Nephron progenitor cell (in vitro differentiated cells): ENCODE results near the gene NCMAP.
"Not testable (repeated sequence)": the region's sequence is repeated elsewhere in the genome, so short reads cannot be mapped to it uniquely, and the experiment has no call there.

ENCODE experiments used
- DNase-seq: peaks from one replicate; pipeline ENCODE4 v3.0.0; 2021
- H3K27ac Mint-ChIP-seq: 2 replicates; pipeline ENCODE4 v1.8.0; 2021; ENCODE audit warnings: mild to moderate bottlenecking, moderate library complexity, mixed read lengths
- H3K27me3 Mint-ChIP-seq: 2 replicates; pipeline ENCODE4 v1.8.0; 2021; ENCODE audit warnings: mild to moderate bottlenecking, low read depth, mixed read lengths; ENCODE audit not compliant: poor library complexity
- H3K36me3 Mint-ChIP-seq: 2 replicates; pipeline ENCODE4 v1.8.0; 2021; ENCODE audit warnings: low read depth, mixed read lengths
- H3K4me1 Mint-ChIP-seq: 2 replicates; pipeline ENCODE4 v1.8.0; 2021; ENCODE audit warnings: mixed read lengths
- H3K4me3 Mint-ChIP-seq: 2 replicates; pipeline ENCODE4 v1.8.0; 2021; ENCODE audit warnings: mild to moderate bottlenecking, moderate library complexity, mixed read lengths
- H3K9me3 Mint-ChIP-seq: 2 replicates; pipeline ENCODE4 v1.8.0; 2021; ENCODE audit warnings: mild to moderate bottlenecking, moderate library complexity, mixed read lengths
- TF ChIP-seq, protein P1 (sequence below): fragments of 200-600 bp; sonication (generic); IDR thresholded peaks from 2 replicates; pipeline ENCODE4 v1.5.0; 2021; ENCODE audit warnings: antibody characterized with exemption

NCMAP gene

DNA sequence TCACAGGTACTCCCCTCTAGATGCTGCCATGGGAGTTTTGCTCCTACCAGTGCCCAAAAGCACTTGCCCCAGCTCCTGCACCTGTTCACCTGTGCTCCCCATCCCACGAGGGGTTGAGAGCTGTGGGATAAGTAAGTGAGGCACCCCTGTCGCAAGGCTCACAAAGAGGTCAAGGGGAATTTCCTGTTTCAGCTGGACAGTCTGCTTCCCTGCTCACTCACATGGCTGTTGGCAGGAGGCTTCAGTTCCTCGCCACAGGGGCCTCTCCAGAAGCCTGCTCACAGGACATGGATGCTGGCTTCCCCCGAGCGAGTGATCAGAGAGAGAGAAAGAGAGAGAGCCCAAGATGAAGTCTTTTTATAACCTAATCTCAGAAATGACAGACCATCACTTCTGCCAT lies 8.7 kb upstream of the NCMAP start:
- DNase-seq = no peak
- H3K27ac Mint-ChIP-seq = no peak overlapping the region

DNA sequence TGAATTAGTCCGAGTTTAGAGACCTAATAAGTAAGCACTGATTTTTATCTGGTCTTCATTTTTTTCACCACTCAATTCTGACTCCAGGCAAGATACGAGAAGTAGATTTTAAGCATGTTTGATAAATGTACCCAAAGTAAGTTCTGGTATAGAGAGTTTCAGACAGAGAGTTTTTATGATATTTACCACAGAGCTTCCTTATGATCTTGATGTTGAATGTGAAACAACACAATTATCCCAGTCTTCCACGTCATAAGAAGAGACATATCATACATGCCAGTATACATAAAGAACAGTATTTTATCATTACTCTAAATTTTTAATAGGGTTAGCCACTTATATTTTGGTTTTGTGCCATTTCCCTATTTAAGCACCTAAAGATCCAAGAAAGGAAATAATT lies 7.8 kb upstream of the NCMAP start:
- H3K4me1 Mint-ChIP-seq = peaks cover 31% of the 10 kb centered on the region
- DNase-seq = no peak
- no peak overlapping the region for H3K4me3 Mint-ChIP-seq
- TF ChIP-seq, protein P1, sequence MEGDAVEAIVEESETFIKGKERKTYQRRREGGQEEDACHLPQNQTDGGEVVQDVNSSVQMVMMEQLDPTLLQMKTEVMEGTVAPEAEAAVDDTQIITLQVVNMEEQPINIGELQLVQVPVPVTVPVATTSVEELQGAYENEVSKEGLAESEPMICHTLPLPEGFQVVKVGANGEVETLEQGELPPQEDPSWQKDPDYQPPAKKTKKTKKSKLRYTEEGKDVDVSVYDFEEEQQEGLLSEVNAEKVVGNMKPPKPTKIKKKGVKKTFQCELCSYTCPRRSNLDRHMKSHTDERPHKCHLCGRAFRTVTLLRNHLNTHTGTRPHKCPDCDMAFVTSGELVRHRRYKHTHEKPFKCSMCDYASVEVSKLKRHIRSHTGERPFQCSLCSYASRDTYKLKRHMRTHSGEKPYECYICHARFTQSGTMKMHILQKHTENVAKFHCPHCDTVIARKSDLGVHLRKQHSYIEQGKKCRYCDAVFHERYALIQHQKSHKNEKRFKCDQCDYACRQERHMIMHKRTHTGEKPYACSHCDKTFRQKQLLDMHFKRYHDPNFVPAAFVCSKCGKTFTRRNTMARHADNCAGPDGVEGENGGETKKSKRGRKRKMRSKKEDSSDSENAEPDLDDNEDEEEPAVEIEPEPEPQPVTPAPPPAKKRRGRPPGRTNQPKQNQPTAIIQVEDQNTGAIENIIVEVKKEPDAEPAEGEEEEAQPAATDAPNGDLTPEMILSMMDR = no peak
- H3K27ac Mint-ChIP-seq = no peak overlapping the region
- no peaks in the 10 kb centered on the region for H3K36me3 Mint-ChIP-seq
- H3K27me3 Mint-ChIP-seq = peaks cover 12% of the 10 kb centered on the region
- no peaks in the 10 kb centered on the region for H3K9me3 Mint-ChIP-seq

More for the DNA sequence above, 8.7 kb upstream of the NCMAP start:
- H3K4me3 Mint-ChIP-seq = no peak overlapping the region
- TF ChIP-seq, protein P1 = no peak
- H3K9me3 Mint-ChIP-seq = no peaks in the 10 kb centered on the region
- peaks cover 27% of the 10 kb centered on the region for H3K4me1 Mint-ChIP-seq
- H3K27me3 Mint-ChIP-seq = peaks cover 12% of the 10 kb centered on the region
- H3K36me3 Mint-ChIP-seq = no peaks in the 10 kb centered on the region

DNA sequence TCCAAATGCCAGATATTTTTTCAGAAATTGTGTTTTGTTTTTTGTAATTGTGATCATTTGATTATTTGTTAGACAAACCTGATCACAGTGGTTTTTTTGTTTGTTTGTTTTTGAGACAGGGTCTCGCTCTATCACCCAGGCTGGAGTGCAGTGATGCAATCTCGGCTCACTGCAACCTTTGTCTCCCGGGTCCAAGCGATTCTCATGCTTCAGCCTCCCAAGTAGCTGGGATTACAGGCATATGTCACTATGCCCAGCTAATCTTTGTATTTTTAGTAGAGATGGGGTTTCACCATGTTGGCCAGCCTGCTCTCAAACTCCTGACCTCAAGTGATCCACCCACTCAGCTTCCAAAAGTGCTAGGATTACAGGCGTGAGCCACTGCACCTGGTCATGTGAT lies 6.7 kb upstream of the NCMAP start:
- H3K4me1 Mint-ChIP-seq = peaks cover 31% of the 10 kb centered on the region
- H3K27me3 Mint-ChIP-seq = peaks cover 16% of the 10 kb centered on the region
- H3K4me3 Mint-ChIP-seq, DNase-seq, H3K36me3 Mint-ChIP-seq, H3K27ac Mint-ChIP-seq, H3K9me3 Mint-ChIP-seq: not testable (repeated sequence)

DNA sequence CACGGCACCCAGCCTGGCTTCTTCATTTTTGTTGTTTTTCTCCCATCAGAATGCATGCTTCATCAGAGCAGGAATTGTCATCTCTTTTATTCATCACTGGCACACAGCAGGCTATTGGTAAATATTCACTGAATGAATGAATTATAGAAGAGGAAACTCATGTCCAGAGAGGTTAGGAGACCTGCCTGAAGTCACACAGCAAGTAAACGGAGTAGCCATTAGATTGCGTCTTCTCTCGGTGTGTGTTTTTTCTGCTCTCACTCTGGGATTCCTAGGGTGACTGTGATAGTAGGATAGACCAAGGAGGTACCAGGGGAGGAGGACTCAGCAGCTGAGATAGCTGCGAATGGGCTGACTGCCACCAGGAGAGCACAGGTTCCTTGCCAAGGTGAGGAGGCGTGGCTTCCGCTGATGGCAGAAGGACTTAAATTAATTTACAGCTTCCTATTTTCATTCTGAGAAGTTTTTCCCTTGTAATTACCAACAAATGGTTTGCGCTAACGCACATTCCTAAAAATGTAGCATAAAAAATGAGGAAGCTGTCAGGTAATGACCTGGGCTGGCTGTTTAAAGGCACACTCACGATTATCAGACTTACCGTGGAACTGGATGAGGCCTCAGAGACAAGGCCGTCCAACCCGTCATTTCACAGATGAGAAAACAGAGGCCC lies 4.5 kb upstream of the NCMAP start:
- H3K36me3 Mint-ChIP-seq = no peaks in the 10 kb centered on the region
- no peak for DNase-seq

DNA sequence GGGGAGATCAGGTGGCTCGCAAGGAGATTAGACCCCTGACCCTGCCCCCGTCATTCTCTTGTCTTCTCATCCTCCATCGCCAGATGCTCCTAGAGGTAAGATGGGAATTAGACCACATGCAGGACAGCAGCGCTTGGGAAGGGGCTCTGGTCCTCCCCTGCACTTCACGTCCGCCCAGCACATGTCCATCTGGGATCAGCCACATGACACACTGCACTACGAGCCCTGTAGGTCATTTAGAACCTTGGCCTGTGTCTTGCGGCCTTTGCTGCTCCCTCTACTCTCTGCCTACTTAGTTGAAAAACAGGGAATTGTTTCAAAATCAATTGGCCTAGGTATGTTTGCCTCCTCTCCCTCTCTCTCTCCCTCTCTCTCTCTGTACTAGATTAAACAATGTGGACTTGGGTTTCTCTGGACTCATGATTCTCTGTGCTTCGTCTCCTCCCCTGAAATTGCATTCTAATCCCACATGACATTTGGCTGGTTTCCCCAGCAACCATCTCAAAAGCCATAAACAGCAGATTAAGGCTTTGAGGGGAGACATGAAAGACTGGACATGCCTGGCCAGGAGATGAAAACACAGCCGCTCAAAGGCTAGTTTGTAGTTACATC lies 3.8 kb upstream of the NCMAP start:
- Mint-ChIP-seq H3K36me3 (no peaks in the 10 kb centered on the region), H3K27me3 (peaks cover 36% of the 10 kb centered on the region), H3K27ac (peak overlapping the region; percentile 9), H3K4me1 (peaks cover 39% of the 10 kb centered on the region), H3K4me3 (no peak overlapping the region), H3K9me3 (no peaks in the 10 kb centered on the region)
- peak; percentile 15 for DNase-seq
- TF ChIP-seq, protein P1 = no peak

More for the DNA sequence above, 4.5 kb upstream of the NCMAP start:
- Mint-ChIP-seq H3K4me3 (no peak overlapping the region), H3K4me1 (peaks cover 38% of the 10 kb centered on the region), H3K27me3 (peaks cover 29% of the 10 kb centered on the region), H3K9me3 (no peaks in the 10 kb centered on the region), H3K27ac (no peak overlapping the region)
- TF ChIP-seq, protein P1 = no peak

DNA sequence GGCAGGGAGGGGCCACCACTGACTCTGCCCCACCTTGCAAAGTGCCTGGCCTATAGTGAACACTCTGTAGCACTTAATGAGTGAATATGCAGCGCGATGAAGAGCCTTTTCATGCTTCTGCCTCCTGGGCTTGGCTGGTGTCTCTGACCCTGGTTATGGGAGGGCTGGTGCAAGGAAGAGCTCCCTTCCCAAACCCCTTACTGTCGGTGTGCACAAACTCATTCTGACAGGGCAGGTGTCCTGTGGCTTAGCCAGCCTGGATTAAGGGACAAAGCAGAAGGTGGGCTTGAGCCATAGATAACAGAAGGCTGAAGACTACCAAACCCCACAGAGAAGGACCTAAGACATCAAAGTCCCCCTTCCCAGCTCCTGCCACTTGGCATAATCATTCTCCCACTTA lies 2.0 kb upstream of the NCMAP start:
- no peaks in the 10 kb centered on the region for H3K36me3 Mint-ChIP-seq
- TF ChIP-seq, protein P1 = no peak
- peaks cover 49% of the 10 kb centered on the region for H3K27me3 Mint-ChIP-seq
- no peaks in the 10 kb centered on the region for H3K9me3 Mint-ChIP-seq
- no peak overlapping the region for H3K4me3 Mint-ChIP-seq
- no peak overlapping the region for H3K27ac Mint-ChIP-seq
- DNase-seq = no peak
- peaks cover 49% of the 10 kb centered on the region for H3K4me1 Mint-ChIP-seq
